SK-N-SH (cell line): ENCODE measurements around the gene MYO7A.

ENCODE experiments used
- CHD2 ChIP-seq: fragments of 150-350 bp; IDR thresholded peaks from 2 replicates; pipeline ENCODE4 v1.6.1; 2018; ENCODE audit warnings: low read length; ENCODE audit not compliant: partially characterized antibody
- CTCF ChIP-seq: fragments of 200-600 bp; sonication (generic); IDR thresholded peaks from 2 replicates; pipeline ENCODE4 v1.6.1; 2017; ENCODE audit warnings: antibody characterized with exemption, mild to moderate bottlenecking, moderate library complexity
- EP300 ChIP-seq, 2 experiments: IDR thresholded peaks; 2 replicates each; pipeline versions ENCODE4 v1.4.0 to v1.6.1; 2012; ENCODE audit warnings: borderline replicate concordance in 1 of 2, low read depth in 1 of 2, low read length in 1 of 2
- RXRA ChIP-seq: IDR thresholded peaks from 2 replicates; pipeline ENCODE4 v1.4.0; 2012; ENCODE audit warnings: low read depth, mild to moderate bottlenecking, borderline replicate concordance
- YY1 ChIP-seq: IDR thresholded peaks from 2 replicates; pipeline ENCODE4 v1.4.0; 2012; ENCODE audit warnings: low read depth, mild to moderate bottlenecking

GRCh38 chr11:77154381-77155081, 26.5 kb downstream of the MYO7A start:
- TF ChIP-seq CHD2 (no peak), CTCF (no peak), YY1 (no peak), EP300 (IDR thresholded peaks at IDR 0.05; ENCODE audit: borderline replicate concordance in 1 of 2, low read depth in 1 of 2, low read length in 1 of 2) (no peak), RXRA (no peak)
